Measurements from ENCODE around the gene GCA. TPM values are rescaled to one million over a fixed set of nuclear protein-coding genes. Genes with fewer than 3 reads are reported as not detected.

The GCA gene
- total and polyA plus RNA-seq, 2 donors from 2014 or later = 25.3 to 45.6 TPM

GRCh38 chr2:162403884-162404283 is 60.0 kb downstream of the GCA start:
- H3K36me3 ChIP-seq (ENCODE audit: control insufficient read depth in 2 of 3, insufficient read depth in 3 of 3, low read length in 3 of 3) = no peaks in the 10 kb centered on the region
- H3K4me1 ChIP-seq (ENCODE audit: control insufficient read depth in 2 of 3, insufficient read depth in 2 of 3, low read depth in 1 of 3, low read length in 3 of 3) = no peaks in the 10 kb centered on the region
- no peak overlapping the region for H3K27ac ChIP-seq (ENCODE audit: low read depth in 2 of 2, low read length in 2 of 2)
- no peak overlapping the region for H3K4me3 ChIP-seq (ENCODE audit: low read length in 3 of 3)
- no peak for TF ChIP-seq CTCF (IDR thresholded peaks at IDR 0.05; ENCODE audit: borderline replicate concordance, extremely low read depth, insufficient read depth)
- DNase-seq = no peak
- no peak for FAIRE-seq
- intact Hi-C loops (cut with DNase I) = no loop called here
- no peak overlapping the region for H3K9ac ChIP-seq (ENCODE audit: low read length in 3 of 3)
- H3K9me3 ChIP-seq (ENCODE audit: control insufficient read depth in 2 of 3, insufficient read depth in 1 of 3, low read length in 3 of 3) = no peaks in the 10 kb centered on the region
- no peaks in the 10 kb centered on the region for H3K27me3 ChIP-seq (ENCODE audit: control insufficient read depth, insufficient read depth, low read length)

Other genes starting within 250 kb of the GCA start
- not detected for gene GCG, start 191.9 kb upstream of the GCA start, total RNA-seq
- not detected for gene GCG, start 191.9 kb upstream of the GCA start, polyA plus RNA-seq (ENCODE audit: insufficient read depth, low read depth, low replicate concordance)
- gene FAP, start 100.7 kb upstream of the GCA start, total RNA-seq = 3.3 TPM
- gene FAP, start 100.7 kb upstream of the GCA start, polyA plus RNA-seq (ENCODE audit: insufficient read depth, low read depth, low replicate concordance) = 0.45 TPM
- gene IFIH1, start 25.4 kb upstream of the GCA start, total RNA-seq = 21.6 TPM
- 11.3 TPM for gene IFIH1, start 25.4 kb upstream of the GCA start, polyA plus RNA-seq (ENCODE audit: insufficient read depth, low read depth, low replicate concordance)

Data from kidney (tissue), 14 donors.